Natural killer cell (primary cell): ENCODE data around the gene GFRA4. TPM values are rescaled to one million over a fixed set of nuclear protein-coding genes. Genes with fewer than 3 reads are reported as not detected.

Source experiments
- ATAC-seq, 3 donors: fragments of 150-1000 bp in 2 of 3; fragments of 200-7000 bp in 1 of 3; cut with Tn5 transposase; 1 replicate in 1 of 3; 2 replicates in 2 of 3; pipeline ENCODE4 v1.10.0; 2021; ENCODE audit warnings: mild to moderate bottlenecking in 2 of 3, moderate library complexity in 2 of 3
- DNase-seq, 2 donors: peaks; one replicate each; pipeline versions ENCODE4 v3.0.0 to v3.0.0-alpha.2; 2013 to 2021; ENCODE audit warnings: mixed read lengths in 1 of 2
- H3K27ac ChIP-seq: one replicate; pipeline ENCODE4 v1.5.1; 2013; ENCODE audit warnings: mild to moderate bottlenecking, low read length
- H3K27me3 ChIP-seq: one replicate; pipeline ENCODE4 v1.6.1; 2013; ENCODE audit warnings: low read length; ENCODE audit not compliant: control insufficient read depth, insufficient read depth
- H3K36me3 ChIP-seq: one replicate; pipeline ENCODE4 v1.6.1; 2013; ENCODE audit warnings: low read length; ENCODE audit not compliant: control insufficient read depth, insufficient read depth
- H3K4me1 ChIP-seq: one replicate; pipeline ENCODE4 v1.6.1; 2013; ENCODE audit warnings: low read length; ENCODE audit not compliant: control insufficient read depth, insufficient read depth
- H3K4me3 ChIP-seq: one replicate; pipeline ENCODE4 v1.5.1; 2013; ENCODE audit warnings: low read length
- H3K9me3 ChIP-seq: one replicate; pipeline ENCODE4 v1.6.1; 2013; ENCODE audit warnings: low read length; ENCODE audit not compliant: control insufficient read depth, insufficient read depth
- H3K27ac Mint-ChIP-seq, 2 donors: one replicate each; pipeline ENCODE4 v1.8.0; 2022; ENCODE audit warnings: mild to moderate bottlenecking in 2 of 2, mixed read lengths in 2 of 2, moderate library complexity in 1 of 2
- H3K27me3 Mint-ChIP-seq, 2 donors: one replicate each; pipeline ENCODE4 v1.8.0; 2022; ENCODE audit warnings: low read depth in 2 of 2, mixed read lengths in 2 of 2
- H3K36me3 Mint-ChIP-seq: one replicate; pipeline ENCODE4 v1.8.0; 2022; ENCODE audit warnings: mixed read lengths
- H3K4me1 Mint-ChIP-seq, 2 donors: one replicate each; pipeline ENCODE4 v1.8.0; 2022; ENCODE audit warnings: mixed read lengths in 2 of 2
- H3K4me3 Mint-ChIP-seq: one replicate; pipeline ENCODE4 v1.8.0; 2022; ENCODE audit warnings: mild to moderate bottlenecking, moderate library complexity, mixed read lengths
- H3K9me3 Mint-ChIP-seq, 2 donors: one replicate each; pipeline ENCODE4 v1.8.0; 2022; ENCODE audit warnings: mixed read lengths in 2 of 2
- CTCF ChIP-seq: fragments of 200-600 bp; IDR thresholded peaks from one replicate; pipeline ENCODE4 v1.8.0; 2022; ENCODE audit warnings: antibody characterized with exemption
- WGBS: methylation state at CpG from one replicate; pipeline ENCODE4 v1.1.7; 2013; ENCODE audit warnings: missing lambda C conversion rate; ENCODE audit not compliant: insufficient coverage; 5-methylcytosine and 5-hydroxymethylcytosine counted together
- intact Hi-C: fragments of 100-400 bp; cut with micrococcal nuclease; formaldehyde crosslinking; loops from one replicate; pipeline ENCODE4 v1.14.2; 2022
- total RNA-seq, 4 donors: library from RNA; stranded (reverse); fragments of 120-200 nt in 1 of 4; gene quantifications; one replicate each; pipeline versions ENCODE4 v1.2.3 to v1.2.4, GENCODE V29; 2013 to 2022

GFRA4 gene
- total RNA-seq, 3 donors from 2014 or later (not counting 1 experiment from before 2014, with no cell fraction given) = not detected

- H3K4me1 ChIP-seq = peaks cover 13% of the 10 kb centered on the region
- DNase-seq (no peak), ATAC-seq (no peak)
- no peak overlapping the region for H3K27ac Mint-ChIP-seq
- H3K27ac ChIP-seq = no peak overlapping the region
- TF ChIP-seq CTCF = no peak
- H3K9me3 Mint-ChIP-seq = no peaks in the 10 kb centered on the region
- H3K27me3 ChIP-seq = peaks cover 12% of the 10 kb centered on the region
- 90% methylated on average over 14 of the region's 14 CpGs for WGBS
- no peaks in the 10 kb centered on the region for H3K36me3 ChIP-seq
- peaks cover 0 to 11% of the 10 kb centered on the region in 2 donors for H3K4me1 Mint-ChIP-seq
- intact Hi-C loops = no loop called here
- H3K4me3 ChIP-seq = no peak overlapping the region
- H3K36me3 Mint-ChIP-seq = no peaks in the 10 kb centered on the region
- H3K4me3 Mint-ChIP-seq = no peak overlapping the region
- H3K9me3 ChIP-seq = no peaks in the 10 kb centered on the region
- peaks cover 51 to 65% of the 10 kb centered on the region in 2 donors for H3K27me3 Mint-ChIP-seq
These were observed 15.9 kb upstream of the GFRA4 start for GRCh38 chr20:3678856-3679720.

DNA sequence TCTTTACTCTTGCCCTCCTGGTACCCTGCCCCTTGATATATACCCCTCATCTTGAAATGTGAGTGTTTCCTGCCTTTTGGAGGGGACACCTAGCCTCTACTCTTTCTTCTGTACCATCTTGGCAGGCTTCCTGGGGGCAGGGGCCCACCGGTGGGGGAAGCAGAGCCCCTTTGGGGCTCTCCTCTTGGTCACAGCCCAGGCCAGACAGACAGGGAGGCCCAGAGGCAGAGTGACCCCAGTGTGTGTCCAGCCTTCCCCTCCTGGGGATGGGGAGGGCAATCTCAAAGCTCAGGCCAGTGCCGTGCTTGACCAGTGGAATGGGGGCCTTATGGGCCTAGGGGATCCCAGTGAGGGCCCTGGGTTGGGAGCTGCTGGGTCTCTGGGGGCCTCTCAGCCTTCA is 15.0 kb upstream of the GFRA4 start:
- peaks cover 13% of the 10 kb centered on the region for H3K4me1 ChIP-seq
- intact Hi-C loops = no loop called here
- DNase-seq (no peak), ATAC-seq (no peak)
- no peak overlapping the region for H3K27ac Mint-ChIP-seq
- H3K36me3 ChIP-seq = no peaks in the 10 kb centered on the region
- H3K27ac ChIP-seq = no peak overlapping the region
- H3K27me3 ChIP-seq = peaks cover 13% of the 10 kb centered on the region
- H3K9me3 Mint-ChIP-seq = no peaks in the 10 kb centered on the region
- H3K4me1 Mint-ChIP-seq = peaks cover 0 to 11% of the 10 kb centered on the region in 2 donors
- H3K4me3 Mint-ChIP-seq = no peak overlapping the region
- no peaks in the 10 kb centered on the region for H3K36me3 Mint-ChIP-seq
- no peaks in the 10 kb centered on the region for H3K9me3 ChIP-seq
- 71% methylated on average over 2 of the region's 2 CpGs for WGBS
- H3K27me3 Mint-ChIP-seq = peaks cover 48 to 63% of the 10 kb centered on the region in 2 donors
- no peak for TF ChIP-seq CTCF
- H3K4me3 ChIP-seq = no peak overlapping the region

DNA sequence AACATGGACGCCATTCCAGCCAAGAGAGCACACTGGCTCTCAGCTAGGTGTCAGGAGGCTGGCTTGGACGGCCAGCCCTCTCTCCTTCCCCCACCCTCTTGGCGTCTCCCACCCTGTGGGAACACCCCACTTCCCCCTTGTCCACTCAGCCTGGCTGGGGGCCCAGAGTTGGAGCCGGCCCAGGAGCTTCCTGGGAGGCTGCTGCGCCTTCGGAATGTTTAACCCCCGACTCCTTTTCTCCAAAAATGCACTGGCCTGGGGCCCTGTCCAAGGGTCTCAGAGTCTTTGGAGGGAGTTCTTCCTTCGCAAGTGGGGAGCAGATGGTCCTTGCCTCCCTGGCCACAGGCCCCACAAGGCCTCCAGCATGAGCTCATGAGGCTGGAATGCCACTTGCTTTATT is 14.5 kb upstream of the GFRA4 start:
- H3K36me3 Mint-ChIP-seq = no peaks in the 10 kb centered on the region
- DNase-seq = no peak
- 88% methylated on average over 8 of the region's 8 CpGs for WGBS
- peaks cover 15% of the 10 kb centered on the region for H3K4me1 ChIP-seq
- peaks cover 50 to 60% of the 10 kb centered on the region in 2 donors for H3K27me3 Mint-ChIP-seq
- H3K36me3 ChIP-seq = no peaks in the 10 kb centered on the region
- no peaks in the 10 kb centered on the region for H3K9me3 Mint-ChIP-seq
- intact Hi-C loops = no loop called here
- no peak overlapping the region for H3K4me3 Mint-ChIP-seq
- no peak overlapping the region for H3K4me3 ChIP-seq
- no peak overlapping the region for H3K27ac ChIP-seq
- no peak for ATAC-seq
- H3K27me3 ChIP-seq = peaks cover 13% of the 10 kb centered on the region
- no peaks in the 10 kb centered on the region for H3K9me3 ChIP-seq
- no peak overlapping the region for H3K27ac Mint-ChIP-seq
- peaks cover 0 to 11% of the 10 kb centered on the region in 2 donors for H3K4me1 Mint-ChIP-seq
- no peak for TF ChIP-seq CTCF
